ENCODE data around the gene CAMK2D. TPM values are rescaled to one million over a fixed set of nuclear protein-coding genes. Genes with fewer than 3 reads are reported as not detected.

The CAMK2D gene
- total and polyA plus RNA-seq, 4 donors: 10.1 to 31.0 (median 25.6) TPM

- no peaks in the 10 kb centered on the region for H3K4me1 ChIP-seq (ENCODE audit: control insufficient read depth in 4 of 4, insufficient read depth in 4 of 4, low read length in 3 of 4)
- no peak overlapping the region for H3K9ac ChIP-seq (ENCODE audit: low read depth in 1 of 2, low read length in 2 of 2)
- no peak overlapping the region for H3K27ac ChIP-seq (ENCODE audit: low read depth in 1 of 2, low read length in 2 of 2)
- no peak for TF ChIP-seq HNF4A (conservative IDR thresholded peaks at IDR 0.05)
- TF ChIP-seq MAX (IDR thresholded peaks at IDR 0.05): no peak
- TF ChIP-seq, protein P1, sequence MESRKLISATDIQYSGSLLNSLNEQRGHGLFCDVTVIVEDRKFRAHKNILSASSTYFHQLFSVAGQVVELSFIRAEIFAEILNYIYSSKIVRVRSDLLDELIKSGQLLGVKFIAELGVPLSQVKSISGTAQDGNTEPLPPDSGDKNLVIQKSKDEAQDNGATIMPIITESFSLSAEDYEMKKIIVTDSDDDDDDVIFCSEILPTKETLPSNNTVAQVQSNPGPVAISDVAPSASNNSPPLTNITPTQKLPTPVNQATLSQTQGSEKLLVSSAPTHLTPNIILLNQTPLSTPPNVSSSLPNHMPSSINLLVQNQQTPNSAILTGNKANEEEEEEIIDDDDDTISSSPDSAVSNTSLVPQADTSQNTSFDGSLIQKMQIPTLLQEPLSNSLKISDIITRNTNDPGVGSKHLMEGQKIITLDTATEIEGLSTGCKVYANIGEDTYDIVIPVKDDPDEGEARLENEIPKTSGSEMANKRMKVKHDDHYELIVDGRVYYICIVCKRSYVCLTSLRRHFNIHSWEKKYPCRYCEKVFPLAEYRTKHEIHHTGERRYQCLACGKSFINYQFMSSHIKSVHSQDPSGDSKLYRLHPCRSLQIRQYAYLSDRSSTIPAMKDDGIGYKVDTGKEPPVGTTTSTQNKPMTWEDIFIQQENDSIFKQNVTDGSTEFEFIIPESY (IDR thresholded peaks at IDR 0.05): no peak
- TF ChIP-seq YY1 (IDR thresholded peaks at IDR 0.05): no peak
- no peak for DNase-seq (ENCODE audit: low spot score)
- H3K36me3 ChIP-seq (ENCODE audit: control insufficient read depth in 4 of 4, insufficient read depth in 3 of 4, low read depth in 1 of 4, low read length in 3 of 4): peaks cover 0 to 15% (median 4%) of the 10 kb centered on the region in 4 donors
- H3K9me3 ChIP-seq (ENCODE audit: control insufficient read depth in 4 of 4, low read length in 3 of 4): no peaks in the 10 kb centered on the region
- H3K4me3 ChIP-seq (ENCODE audit: low read depth in 1 of 3, low read length in 3 of 3): no peak overlapping the region
- H3K27me3 ChIP-seq (ENCODE audit: control insufficient read depth in 4 of 4, insufficient read depth in 4 of 4, low read length in 3 of 4): no peaks in the 10 kb centered on the region
Measured at GRCh38 chr4:113503691-113504090, 257.8 kb downstream of the CAMK2D start.

- Histone ChIP-seq H3K27ac (ENCODE audit: low read depth in 1 of 2, low read length in 2 of 2) (no peak overlapping the region), H3K4me1 (ENCODE audit: control insufficient read depth in 4 of 4, insufficient read depth in 4 of 4, low read length in 3 of 4) (no peaks in the 10 kb centered on the region), H3K36me3 (ENCODE audit: control insufficient read depth in 4 of 4, insufficient read depth in 3 of 4, low read depth in 1 of 4, low read length in 3 of 4) (peaks cover 0 to 15% (median 3%) of the 10 kb centered on the region in 4 donors), H3K4me3 (ENCODE audit: low read depth in 1 of 3, low read length in 3 of 3) (no peak overlapping the region), H3K9ac (ENCODE audit: low read depth in 1 of 2, low read length in 2 of 2) (no peak overlapping the region), H3K27me3 (ENCODE audit: control insufficient read depth in 4 of 4, insufficient read depth in 4 of 4, low read length in 3 of 4) (no peaks in the 10 kb centered on the region), H3K9me3 (ENCODE audit: control insufficient read depth in 4 of 4, low read length in 3 of 4) (no peaks in the 10 kb centered on the region)
- TF ChIP-seq REST (IDR thresholded peaks at IDR 0.05) (no peak), RXRA (IDR thresholded peaks at IDR 0.05) (no peak), MAX (IDR thresholded peaks at IDR 0.05) (no peak), RAD21 (IDR thresholded peaks at IDR 0.05) (no peak), TAF1 (conservative IDR thresholded peaks at IDR 0.05) (no peak), JUND (IDR thresholded peaks at IDR 0.05) (no peak), SP1 (IDR thresholded peaks at IDR 0.05) (no peak), HNF4A (conservative IDR thresholded peaks at IDR 0.05) (no peak), NR2F2 (IDR thresholded peaks at IDR 0.05) (no peak), YY1 (IDR thresholded peaks at IDR 0.05) (no peak), GABPA (IDR thresholded peaks at IDR 0.05 in 1 of 2, conservative IDR thresholded peaks at IDR 0.05 in 1 of 2) (no peak), EGR1 (IDR thresholded peaks at IDR 0.05; ENCODE audit: low read depth in 2 of 2) (no peak)
- TF ChIP-seq, protein P1 (IDR thresholded peaks at IDR 0.05): no peak
- 97% methylated on average over 3 of the region's 3 CpGs for WGBS
- no peak for DNase-seq (ENCODE audit: low spot score)
Measured at GRCh38 chr4:113502906-113503305, 258.6 kb downstream of the CAMK2D start.
